Vagina (tissue), 2 donors: ENCODE measurements around the gene ZNF775.

ENCODE experiments used
- CTCF ChIP-seq, 3 experiments: fragments of 450-650 bp in 2 of 3; fragments of 200-600 bp in 1 of 3; sonication (generic) in 1 of 3; IDR thresholded peaks; one replicate each; pipeline ENCODE4 v1.5.1; 2017 to 2019; ENCODE audit warnings: antibody characterized with exemption in 3 of 3, mild to moderate bottlenecking in 2 of 3, moderate library complexity in 2 of 3
- POLR2A ChIP-seq, 2 donors: fragments of 450-650 bp; IDR thresholded peaks; one replicate each; pipeline ENCODE4 v1.6.1; 2017; ENCODE audit warnings: antibody characterized with exemption in 2 of 2, mild to moderate bottlenecking in 2 of 2, moderate library complexity in 2 of 2

- TF ChIP-seq CTCF (IDR thresholded peaks at IDR 0.05) = no peak
- no peak for TF ChIP-seq POLR2A (IDR thresholded peaks at IDR 0.05)
Observed at GRCh38 chr7:150393325-150393724, 14.2 kb downstream of the ZNF775 start.
